GM19395 (cell line): Measurements from ENCODE around the gene ASGR1.

Experiments
- ATAC-seq: cut with Tn5 transposase; IDR thresholded peaks from one replicate; pipeline ENCODE4 v1.9.1; 2021; ENCODE audit warnings: mild to moderate bottlenecking, moderate library complexity; ENCODE audit not compliant: unreplicated experiment

ASGR1 gene

GRCh38 chr17:7216242-7217112 is 37.3 kb upstream of the ASGR1 start:
- no peak for ATAC-seq

- ATAC-seq = no peak
These were observed 36.5 kb upstream of the ASGR1 start for GRCh38 chr17:7215652-7216180.

GRCh38 chr17:7215136-7215638 is 36.0 kb upstream of the ASGR1 start:
- ATAC-seq = no peak

GRCh38 chr17:7214300-7215135 is 35.3 kb upstream of the ASGR1 start:
- ATAC-seq = peak; percentile 73

GRCh38 chr17:7213895-7214299 is 34.7 kb upstream of the ASGR1 start:
- ATAC-seq = no peak

- no peak for ATAC-seq
These were observed 32.5 kb upstream of the ASGR1 start for GRCh38 chr17:7211491-7212273.

GRCh38 chr17:7208754-7209460 is 29.7 kb upstream of the ASGR1 start:
- no peak for ATAC-seq

- no peak for ATAC-seq
These were observed 28.9 kb upstream of the ASGR1 start for GRCh38 chr17:7208027-7208571.

- no peak for ATAC-seq
These were observed 28.2 kb upstream of the ASGR1 start for GRCh38 chr17:7207120-7208001.

- ATAC-seq = no peak
These were observed 26.4 kb upstream of the ASGR1 start for GRCh38 chr17:7205561-7205960.

GRCh38 chr17:7204828-7205461 is 25.8 kb upstream of the ASGR1 start:
- ATAC-seq = peak; percentile 86

GRCh38 chr17:7204336-7204735 is 25.2 kb upstream of the ASGR1 start:
- no peak for ATAC-seq

- no peak for ATAC-seq
These were observed 24.2 kb upstream of the ASGR1 start for GRCh38 chr17:7203391-7203790.

- ATAC-seq = no peak
These were observed 17.7 kb upstream of the ASGR1 start for GRCh38 chr17:7196651-7197401.

GRCh38 chr17:7195971-7196370 is 16.8 kb upstream of the ASGR1 start:
- no peak for ATAC-seq

- no peak for ATAC-seq
These were observed 13.2 kb upstream of the ASGR1 start for GRCh38 chr17:7192271-7192937.
